ENCODE data around the gene ATPAF2.

Gene ATPAF2

DNA sequence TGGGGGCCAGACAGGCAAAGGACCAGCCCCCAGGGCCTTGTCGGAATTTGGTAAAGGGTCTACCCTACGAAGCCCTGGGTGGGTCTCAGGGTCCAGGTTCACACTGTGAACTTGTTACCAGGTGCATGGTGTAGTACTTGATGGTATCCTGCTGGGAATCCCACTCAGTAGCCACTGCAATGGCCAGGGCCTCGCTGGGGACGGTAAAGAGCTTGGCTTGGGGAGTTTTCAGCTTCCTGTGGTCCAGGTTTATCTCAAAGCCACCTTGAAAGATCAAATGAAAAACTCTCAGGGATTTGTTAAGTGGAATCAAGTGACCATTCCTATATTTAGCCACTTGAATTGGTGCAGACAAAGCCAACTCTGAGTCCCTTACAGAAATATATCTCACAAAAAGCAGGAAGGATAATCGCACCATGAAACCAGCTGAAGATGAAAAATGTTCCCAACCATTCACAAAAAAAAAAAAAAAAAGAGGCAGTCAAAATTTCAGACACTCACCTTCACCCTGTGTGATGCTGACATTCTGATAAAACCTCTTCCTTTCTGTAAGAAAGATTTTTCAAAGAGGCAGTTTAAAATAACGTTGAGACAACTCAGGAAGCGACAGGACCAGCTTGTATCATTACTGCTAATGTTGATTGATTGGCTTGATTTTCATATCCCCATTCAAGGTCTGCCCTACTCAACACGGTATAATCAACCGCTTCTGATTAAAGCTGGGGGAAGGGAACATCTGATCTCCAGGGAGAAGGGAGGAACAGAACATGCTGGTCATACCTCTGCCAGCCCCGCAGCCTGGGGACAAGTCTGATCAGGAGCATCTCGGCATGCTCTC, 10.6 kb downstream of the ATPAF2 start:
- peaks cover 14% of the 10 kb centered on the region for H3K36me3 ChIP-seq (ENCODE audit: low read depth)
- DNase-seq (ENCODE audit: low spot score) = no peak
- H3K4me3 ChIP-seq (ENCODE audit: severe bottlenecking) = no peak overlapping the region
- H3K27me3 ChIP-seq (ENCODE audit: insufficient read depth, poor library complexity, severe bottlenecking) = no peaks in the 10 kb centered on the region
- peaks cover 23% of the 10 kb centered on the region for H3K4me1 ChIP-seq (ENCODE audit: insufficient read depth, poor library complexity, severe bottlenecking)
- TF ChIP-seq, protein P1, sequence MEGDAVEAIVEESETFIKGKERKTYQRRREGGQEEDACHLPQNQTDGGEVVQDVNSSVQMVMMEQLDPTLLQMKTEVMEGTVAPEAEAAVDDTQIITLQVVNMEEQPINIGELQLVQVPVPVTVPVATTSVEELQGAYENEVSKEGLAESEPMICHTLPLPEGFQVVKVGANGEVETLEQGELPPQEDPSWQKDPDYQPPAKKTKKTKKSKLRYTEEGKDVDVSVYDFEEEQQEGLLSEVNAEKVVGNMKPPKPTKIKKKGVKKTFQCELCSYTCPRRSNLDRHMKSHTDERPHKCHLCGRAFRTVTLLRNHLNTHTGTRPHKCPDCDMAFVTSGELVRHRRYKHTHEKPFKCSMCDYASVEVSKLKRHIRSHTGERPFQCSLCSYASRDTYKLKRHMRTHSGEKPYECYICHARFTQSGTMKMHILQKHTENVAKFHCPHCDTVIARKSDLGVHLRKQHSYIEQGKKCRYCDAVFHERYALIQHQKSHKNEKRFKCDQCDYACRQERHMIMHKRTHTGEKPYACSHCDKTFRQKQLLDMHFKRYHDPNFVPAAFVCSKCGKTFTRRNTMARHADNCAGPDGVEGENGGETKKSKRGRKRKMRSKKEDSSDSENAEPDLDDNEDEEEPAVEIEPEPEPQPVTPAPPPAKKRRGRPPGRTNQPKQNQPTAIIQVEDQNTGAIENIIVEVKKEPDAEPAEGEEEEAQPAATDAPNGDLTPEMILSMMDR (IDR thresholded peaks at IDR 0.05; ENCODE audit: poor library complexity, severe bottlenecking) = no peak
- H3K27ac ChIP-seq (ENCODE audit: poor library complexity, severe bottlenecking) = no peak overlapping the region
- no peak for ATAC-seq (ENCODE audit: low read depth)
- no peaks in the 10 kb centered on the region for H3K9me3 ChIP-seq (ENCODE audit: severe bottlenecking)

DNA sequence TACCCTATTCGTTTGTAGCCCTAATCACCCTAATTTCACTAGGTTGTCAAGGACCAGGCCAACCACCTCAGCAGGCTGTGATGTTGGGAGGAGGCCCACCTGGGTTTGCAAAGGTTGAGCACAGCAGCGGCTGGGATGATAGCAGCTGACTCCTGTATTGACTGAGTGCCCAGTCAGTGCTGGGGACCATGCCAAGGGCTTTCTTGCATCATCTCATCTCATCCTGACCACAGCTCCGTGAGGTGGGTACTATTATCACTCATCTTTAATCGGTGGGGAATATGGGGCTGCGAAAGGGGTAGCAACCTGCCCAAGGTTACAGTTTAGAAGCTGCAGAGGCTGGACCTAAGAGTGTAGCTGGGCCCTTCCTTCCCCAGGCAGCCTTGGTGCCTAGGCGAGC, 11.7 kb downstream of the ATPAF2 start:
- H3K4me3 ChIP-seq (ENCODE audit: severe bottlenecking) = no peak overlapping the region
- no peak overlapping the region for H3K27ac ChIP-seq (ENCODE audit: poor library complexity, severe bottlenecking)
- H3K27me3 ChIP-seq (ENCODE audit: insufficient read depth, poor library complexity, severe bottlenecking) = no peaks in the 10 kb centered on the region
- TF ChIP-seq, protein P1 (IDR thresholded peaks at IDR 0.05; ENCODE audit: poor library complexity, severe bottlenecking) = no peak
- no peak for DNase-seq (ENCODE audit: low spot score)
- no peak for ATAC-seq (ENCODE audit: low read depth)
- H3K36me3 ChIP-seq (ENCODE audit: low read depth) = peaks cover 14% of the 10 kb centered on the region
- peaks cover 23% of the 10 kb centered on the region for H3K4me1 ChIP-seq (ENCODE audit: insufficient read depth, poor library complexity, severe bottlenecking)
- no peaks in the 10 kb centered on the region for H3K9me3 ChIP-seq (ENCODE audit: severe bottlenecking)

DNA sequence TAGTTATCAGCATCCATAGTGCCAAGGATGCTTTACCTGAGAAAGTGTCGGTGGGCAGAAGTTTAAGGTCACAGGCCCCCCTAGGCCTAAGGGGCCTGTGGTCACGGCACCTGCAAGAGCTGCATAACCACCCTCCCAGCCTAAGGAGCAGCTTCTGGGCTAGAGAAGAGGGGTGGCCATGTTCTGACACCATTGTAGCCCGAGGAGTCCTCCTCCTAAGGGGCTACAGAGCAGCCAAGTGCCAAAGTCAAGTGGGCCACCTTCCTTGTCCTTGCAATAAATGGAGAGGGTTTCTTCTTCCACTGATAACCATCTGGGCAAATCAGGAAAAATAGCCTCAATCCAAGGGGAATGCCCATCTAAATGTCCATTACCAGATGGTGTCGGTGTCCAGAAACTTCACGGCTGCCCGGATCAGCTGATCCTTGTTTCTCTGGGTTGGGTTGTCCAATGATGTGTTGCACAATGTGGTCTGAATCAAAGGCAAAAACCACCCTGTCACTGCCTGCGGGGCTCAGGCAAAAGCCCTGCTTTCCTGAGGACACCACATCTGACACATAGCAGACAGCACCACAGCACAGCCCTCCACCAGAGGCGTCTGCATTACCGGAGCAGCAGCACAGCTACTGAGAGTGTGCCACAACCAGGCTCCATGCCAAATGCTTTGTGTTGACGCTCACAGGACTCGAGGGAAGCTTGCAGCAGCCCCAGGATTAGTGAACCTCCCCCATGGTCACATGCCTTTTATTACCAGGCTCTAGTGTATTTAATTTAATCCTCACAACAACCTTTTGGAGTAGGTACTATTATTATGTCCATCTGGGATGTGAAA, 12.8 kb downstream of the ATPAF2 start:
- H3K4me1 ChIP-seq (ENCODE audit: insufficient read depth, poor library complexity, severe bottlenecking) = peaks cover 17% of the 10 kb centered on the region
- peak overlapping the region; percentile 23 for H3K27ac ChIP-seq (ENCODE audit: poor library complexity, severe bottlenecking)
- H3K4me3 ChIP-seq (ENCODE audit: severe bottlenecking) = no peak overlapping the region
- DNase-seq (ENCODE audit: low spot score) = no peak
- ATAC-seq (ENCODE audit: low read depth) = no peak
- TF ChIP-seq, protein P1 (IDR thresholded peaks at IDR 0.05; ENCODE audit: poor library complexity, severe bottlenecking) = no peak
- H3K9me3 ChIP-seq (ENCODE audit: severe bottlenecking) = no peaks in the 10 kb centered on the region
- H3K27me3 ChIP-seq (ENCODE audit: insufficient read depth, poor library complexity, severe bottlenecking) = no peaks in the 10 kb centered on the region
- peaks cover 21% of the 10 kb centered on the region for H3K36me3 ChIP-seq (ENCODE audit: low read depth)

DNA sequence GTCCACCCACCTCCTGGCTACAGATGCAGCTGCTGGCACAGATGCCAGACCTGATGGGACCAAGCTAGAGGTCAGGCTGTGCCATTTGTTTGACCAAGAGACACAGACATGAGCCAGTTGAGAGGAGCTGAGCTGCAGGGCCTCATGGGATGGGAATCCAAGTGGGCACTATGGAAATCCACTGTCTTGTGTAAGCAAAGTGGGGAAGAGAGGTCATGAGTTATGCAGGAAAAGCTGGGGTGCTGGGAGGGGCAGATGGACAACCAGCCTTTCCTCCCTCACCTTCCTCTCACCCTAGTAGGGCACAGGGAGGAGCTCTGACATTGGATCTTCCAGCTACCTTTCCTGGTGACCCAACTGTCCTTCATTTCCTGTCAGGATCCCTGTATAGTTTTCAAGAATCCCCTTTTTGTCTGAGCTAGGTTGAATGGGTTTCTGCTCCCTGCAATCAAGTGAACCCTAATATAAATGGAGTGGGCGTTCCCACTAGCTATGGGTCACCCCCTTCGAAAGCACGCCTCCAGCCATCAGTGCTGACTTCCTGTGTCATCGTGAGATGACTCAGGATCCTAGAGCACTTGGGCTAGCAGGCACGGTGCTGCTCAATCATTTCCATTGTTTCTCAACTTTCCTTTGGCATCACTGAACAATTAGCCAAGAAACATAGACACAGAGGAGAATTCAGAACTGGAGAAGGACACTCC, 13.6 kb downstream of the ATPAF2 start:
- DNase-seq (ENCODE audit: low spot score) (peak; percentile 59), ATAC-seq (ENCODE audit: low read depth) (peak; percentile 95)
- Histone ChIP-seq H3K27ac (ENCODE audit: poor library complexity, severe bottlenecking) (peak overlapping the region; percentile 23), H3K4me3 (ENCODE audit: severe bottlenecking) (no peak overlapping the region), H3K27me3 (ENCODE audit: insufficient read depth, poor library complexity, severe bottlenecking) (no peaks in the 10 kb centered on the region), H3K9me3 (ENCODE audit: severe bottlenecking) (no peaks in the 10 kb centered on the region), H3K36me3 (ENCODE audit: low read depth) (peaks cover 21% of the 10 kb centered on the region), H3K4me1 (ENCODE audit: insufficient read depth, poor library complexity, severe bottlenecking) (peaks cover 17% of the 10 kb centered on the region)
- TF ChIP-seq, protein P1 (IDR thresholded peaks at IDR 0.05; ENCODE audit: poor library complexity, severe bottlenecking) = no peak

Measured in RWPE2 (cell line).